Breast epithelium (tissue), 3 donors: ENCODE measurements around the gene PROX2.

Experiments
- CTCF ChIP-seq, 3 donors: fragments of 450-650 bp; IDR thresholded peaks; one replicate each; pipeline ENCODE4 v1.5.1; 2016 to 2017; ENCODE audit warnings: antibody characterized with exemption in 3 of 3, mild to moderate bottlenecking in 3 of 3, moderate library complexity in 3 of 3
- POLR2A ChIP-seq: fragments of 450-650 bp; IDR thresholded peaks from one replicate; pipeline ENCODE4 v1.6.1; 2016; ENCODE audit warnings: antibody characterized with exemption, mild to moderate bottlenecking, moderate library complexity
- POLR2AphosphoS5 ChIP-seq, 3 donors: sonication (generic); formaldehyde crosslinking; IDR thresholded peaks; one replicate each; pipeline ENCODE4 v1.6.1; 2017; ENCODE audit warnings: antibody characterized with exemption in 3 of 3

GRCh38 chr14:74913986-74914573 lies 38.1 kb upstream of the PROX2 start:
- no peak for TF ChIP-seq POLR2A
- TF ChIP-seq POLR2AphosphoS5 (IDR thresholded peaks at IDR 0.05) = peak in 2 of 3 donors; percentile 46 to 53
- TF ChIP-seq CTCF (IDR thresholded peaks at IDR 0.05) = peak; percentile 34 to 76 (median 68)
